CD4-positive, alpha-beta T cell (primary cell): ENCODE measurements around the gene HFE. TPM values are rescaled to one million over a fixed set of nuclear protein-coding genes. Genes with fewer than 3 reads are reported as not detected.

ENCODE experiments used
- ATAC-seq: fragments of 200-7000 bp; cut with Tn5 transposase; one replicate; pipeline ENCODE4 v1.10.0; 2022; ENCODE audit warnings: mild to moderate bottlenecking; ENCODE audit not compliant: poor library complexity
- CTCF ChIA-PET: fragments of 350-600 bp; sonication (Branson Sonifier 250); formaldehyde crosslinking; loops from one replicate; lab custom pipeline; 2021; ENCODE audit warnings: antibody characterized with exemption, inconsistent platforms; lab: Charles Lee
- POLR2A ChIA-PET: fragments of 350-600 bp; sonication (Branson Sonifier 250); formaldehyde crosslinking; loops from one replicate; lab custom pipeline; 2021; ENCODE audit warnings: antibody characterized with exemption, inconsistent platforms; lab: Charles Lee
- DNase-seq, 14 experiments: peaks; one replicate each; pipeline ENCODE4 v3.0.0-alpha.2; 2013 to 2020; ENCODE audit warnings: mixed read lengths in 2 of 14
- H3K27ac ChIP-seq, 2 donors: one replicate each; pipeline versions ENCODE4 v1.5.1 to v1.7.0; 2013; ENCODE audit warnings: low read length in 2 of 2, low read depth in 1 of 2, mild to moderate bottlenecking in 1 of 2
- H3K27me3 ChIP-seq, 2 experiments: 1 replicate in 1 of 2; 2 replicates in 1 of 2; pipeline versions ENCODE4 v1.6.1 to v1.7.0; 2013; ENCODE audit warnings: low read length in 2 of 2, control low read depth in 1 of 2, mild to moderate bottlenecking in 1 of 2, moderate library complexity in 1 of 2; ENCODE audit not compliant: insufficient read depth in 2 of 2, control insufficient read depth in 1 of 2
- H3K36me3 ChIP-seq: one replicate; pipeline ENCODE4 v1.6.1; 2013; ENCODE audit warnings: low read length, control low read depth; ENCODE audit not compliant: insufficient read depth
- H3K4me1 ChIP-seq: one replicate; pipeline ENCODE4 v1.6.1; 2013; ENCODE audit warnings: low read length, control low read depth; ENCODE audit not compliant: insufficient read depth
- H3K4me3 ChIP-seq: one replicate; pipeline ENCODE4 v1.5.1; 2013; ENCODE audit warnings: mild to moderate bottlenecking, low read length, moderate library complexity
- H3K9me3 ChIP-seq, 2 experiments: 1 replicate in 1 of 2; 2 replicates in 1 of 2; pipeline versions ENCODE4 v1.6.1 to v1.7.0; 2013; ENCODE audit warnings: low read length in 2 of 2, mild to moderate bottlenecking in 2 of 2, control low read depth in 1 of 2, moderate library complexity in 1 of 2; ENCODE audit not compliant: control insufficient read depth in 1 of 2, insufficient read depth in 1 of 2
- H3K27ac Mint-ChIP-seq: one replicate; pipeline ENCODE4 v1.8.0; 2020; ENCODE audit warnings: mixed read lengths
- H3K27me3 Mint-ChIP-seq: one replicate; pipeline ENCODE4 v1.8.0; 2021; ENCODE audit warnings: mixed read lengths
- H3K36me3 Mint-ChIP-seq: one replicate; pipeline ENCODE4 v1.8.0; 2021; ENCODE audit warnings: low read depth, mixed read lengths
- H3K4me1 Mint-ChIP-seq: one replicate; pipeline ENCODE4 v1.8.0; 2021; ENCODE audit warnings: low read depth, mixed read lengths
- H3K4me3 Mint-ChIP-seq: one replicate; pipeline ENCODE4 v1.8.0; 2020; ENCODE audit warnings: mild to moderate bottlenecking, mixed read lengths
- H3K9me3 Mint-ChIP-seq: one replicate; pipeline ENCODE4 v1.8.0; 2020; ENCODE audit warnings: mixed read lengths
- intact Hi-C, 2 experiments: fragments of 100-400 bp; cut with DNase I in 1 of 2; cut with micrococcal nuclease in 1 of 2; formaldehyde crosslinking; loops; one replicate each; pipeline versions ENCODE4 v1.15.1 to v1.9.0; 2023 to 2025; cut with DNase I, micrococcal nuclease
- total RNA-seq, 174 experiments: library from RNA in 2 of 174; stranded (reverse) in 2 of 174; gene quantifications; one replicate each; pipeline ENCODE4 v1.2.3 and lab custom pipeline; 2021 to 2026
- TF ChIP-seq, protein P1 (sequence below): fragments of 200-600 bp; IDR thresholded peaks from one replicate; pipeline ENCODE4 v1.8.0; 2022; ENCODE audit warnings: antibody characterized with exemption, mild to moderate bottlenecking

The HFE gene
- total RNA-seq, 2 experiments from 2014 or later: 0.08 to 0.28 TPM

DNA sequence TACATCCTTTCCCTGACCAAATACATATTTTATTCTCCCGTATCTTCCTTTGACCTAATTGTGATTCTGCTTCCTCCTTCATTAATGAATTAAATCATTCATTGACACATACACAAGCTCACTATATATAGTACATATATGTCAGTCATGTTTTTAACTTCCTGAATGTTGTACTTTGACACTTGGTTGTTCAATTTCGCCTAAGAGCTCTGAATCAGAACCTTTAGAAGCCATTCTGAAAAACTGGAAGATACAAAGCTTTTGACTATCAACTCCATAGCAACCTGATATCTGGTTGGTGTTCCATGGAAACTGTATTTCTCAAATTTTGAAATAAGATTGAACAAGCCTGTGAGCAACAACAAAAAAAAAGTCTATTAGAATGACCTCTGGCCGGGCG is 27.3 kb upstream of the HFE start:
- TF ChIP-seq, protein P1, sequence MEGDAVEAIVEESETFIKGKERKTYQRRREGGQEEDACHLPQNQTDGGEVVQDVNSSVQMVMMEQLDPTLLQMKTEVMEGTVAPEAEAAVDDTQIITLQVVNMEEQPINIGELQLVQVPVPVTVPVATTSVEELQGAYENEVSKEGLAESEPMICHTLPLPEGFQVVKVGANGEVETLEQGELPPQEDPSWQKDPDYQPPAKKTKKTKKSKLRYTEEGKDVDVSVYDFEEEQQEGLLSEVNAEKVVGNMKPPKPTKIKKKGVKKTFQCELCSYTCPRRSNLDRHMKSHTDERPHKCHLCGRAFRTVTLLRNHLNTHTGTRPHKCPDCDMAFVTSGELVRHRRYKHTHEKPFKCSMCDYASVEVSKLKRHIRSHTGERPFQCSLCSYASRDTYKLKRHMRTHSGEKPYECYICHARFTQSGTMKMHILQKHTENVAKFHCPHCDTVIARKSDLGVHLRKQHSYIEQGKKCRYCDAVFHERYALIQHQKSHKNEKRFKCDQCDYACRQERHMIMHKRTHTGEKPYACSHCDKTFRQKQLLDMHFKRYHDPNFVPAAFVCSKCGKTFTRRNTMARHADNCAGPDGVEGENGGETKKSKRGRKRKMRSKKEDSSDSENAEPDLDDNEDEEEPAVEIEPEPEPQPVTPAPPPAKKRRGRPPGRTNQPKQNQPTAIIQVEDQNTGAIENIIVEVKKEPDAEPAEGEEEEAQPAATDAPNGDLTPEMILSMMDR: no peak
- intact Hi-C loops: loop anchor here (5.0 to 10.0 kb wide), 4 partner anchors 33 to 535 kb away; partner anchors contain the start of gene ABT1 (in 1 of the 2)
- no peaks in the 10 kb centered on the region for H3K9me3 Mint-ChIP-seq
- H3K4me3 Mint-ChIP-seq: peak overlapping the region; percentile 4
- Histone ChIP-seq H3K4me1 (peaks cover 15% of the 10 kb centered on the region), H3K27me3 (no peaks in the 10 kb centered on the region), H3K4me3 (no peak overlapping the region), H3K36me3 (no peaks in the 10 kb centered on the region), H3K9me3 (peaks cover 0 to 6% of the 10 kb centered on the region in 2 experiments), H3K27ac (no peak overlapping the region)
- peaks cover 22% of the 10 kb centered on the region for H3K4me1 Mint-ChIP-seq
- CTCF ChIA-PET: interaction anchor here (1.4 kb wide), 1 partner anchor 67 kb away, joined by 3 read pairs; no protein-coding TSS in a partner anchor
- H3K27me3 Mint-ChIP-seq: no peaks in the 10 kb centered on the region
- peaks cover 16% of the 10 kb centered on the region for H3K36me3 Mint-ChIP-seq
- H3K27ac Mint-ChIP-seq: no peak overlapping the region
- ATAC-seq (no peak), DNase-seq (no peak)
- POLR2A ChIA-PET: interaction anchor here (0.6 to 8.3 kb wide), 13 partner anchors 16 to 1813 kb away, joined by 3 to 138 read pairs (median 7); partner anchors contain the start of gene HFE

GRCh38 chr6:26064619-26065257 is 22.5 kb upstream of the HFE start:
- CTCF ChIA-PET: interaction anchor here (0.9 to 4.3 kb wide), 12 partner anchors 15 to 59 kb away, joined by 3 to 39 read pairs (median 4); partner anchors contain the start of gene HFE
- Histone ChIP-seq H3K9me3 (no peaks in the 10 kb centered on the region), H3K4me3 (no peak overlapping the region), H3K27ac (no peak overlapping the region), H3K27me3 (no peaks in the 10 kb centered on the region), H3K36me3 (no peaks in the 10 kb centered on the region), H3K4me1 (peaks cover 3% of the 10 kb centered on the region)
- no peak overlapping the region for H3K4me3 Mint-ChIP-seq
- H3K36me3 Mint-ChIP-seq: no peaks in the 10 kb centered on the region
- ATAC-seq (peak; percentile 76), DNase-seq (peak in 11 of 14 experiments; percentile 7 to 80 (median 35))
- H3K27ac Mint-ChIP-seq: no peak overlapping the region
- H3K9me3 Mint-ChIP-seq: no peaks in the 10 kb centered on the region
- TF ChIP-seq, protein P1: peak; percentile 92
- H3K27me3 Mint-ChIP-seq: no peaks in the 10 kb centered on the region
- POLR2A ChIA-PET: interaction anchor here (0.6 to 8.3 kb wide), 14 partner anchors 9 to 1419 kb away, joined by 3 to 58 read pairs (median 6); partner anchors contain the start of gene HFE
- H3K4me1 Mint-ChIP-seq: peaks cover 11% of the 10 kb centered on the region
- intact Hi-C loops: loop anchor here (1.0 to 10.0 kb wide), 4 partner anchors 33 to 92 kb away; a partner anchor contains a TSS

DNA sequence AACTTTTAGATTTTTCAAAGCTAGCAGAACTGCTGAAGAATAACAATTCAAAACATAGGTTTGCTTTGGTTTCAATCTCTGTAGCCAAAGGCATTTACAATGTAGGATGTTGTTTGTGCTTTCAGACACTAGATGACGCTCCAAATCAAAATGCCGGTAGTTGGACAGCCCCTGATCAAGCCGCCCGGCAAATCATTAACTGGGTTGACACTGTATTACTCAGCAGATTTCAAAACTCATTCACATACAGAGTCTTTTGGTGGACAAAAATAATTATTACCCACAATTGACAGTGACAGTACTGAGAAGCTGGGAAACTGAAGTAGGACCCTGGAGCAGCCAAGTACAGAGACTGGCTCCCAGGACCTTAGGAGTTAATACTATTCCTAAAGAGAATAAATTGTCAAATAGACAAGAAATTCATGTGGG is 21.3 kb upstream of the HFE start:
- Histone ChIP-seq H3K4me1 (peaks cover 3% of the 10 kb centered on the region), H3K9me3 (no peaks in the 10 kb centered on the region), H3K27ac (no peak overlapping the region), H3K36me3 (no peaks in the 10 kb centered on the region), H3K27me3 (no peaks in the 10 kb centered on the region), H3K4me3 (no peak overlapping the region)
- CTCF ChIA-PET: interaction anchor here (1.2 to 4.3 kb wide), 13 partner anchors 9 to 132 kb away, joined by 3 to 39 read pairs (median 4); partner anchors contain the start of gene HFE
- no peak overlapping the region for H3K4me3 Mint-ChIP-seq
- intact Hi-C loops: loop anchor here (2.0 to 10.0 kb wide), 2 partner anchors 89 to 91 kb away; a partner anchor contains a TSS
- ATAC-seq (peak; percentile 93), DNase-seq (peak in 11 of 14 experiments; percentile 14 to 87 (median 39))
- no peaks in the 10 kb centered on the region for H3K27me3 Mint-ChIP-seq
- no peak overlapping the region for H3K27ac Mint-ChIP-seq
- no peaks in the 10 kb centered on the region for H3K36me3 Mint-ChIP-seq
- TF ChIP-seq, protein P1: peak; percentile 85
- H3K4me1 Mint-ChIP-seq: peaks cover 11% of the 10 kb centered on the region
- POLR2A ChIA-PET: interaction anchor here (0.8 to 8.3 kb wide), 16 partner anchors 9 to 151 kb away, joined by 3 to 58 read pairs (median 6); partner anchors contain the start of gene HFE
- no peaks in the 10 kb centered on the region for H3K9me3 Mint-ChIP-seq
